ENCODE data around the gene COP1. TPM values are rescaled to one million over a fixed set of nuclear protein-coding genes. Genes with fewer than 3 reads are reported as not detected.

The COP1 gene
- total RNA-seq, 4 donors from 2014 or later, result 36.1 to 53.6 (median 39.5) TPM

GRCh38 chr1:175901076-175901836, 305.8 kb downstream of the COP1 start:
- intact Hi-C loops (cut with DNase I), result no loop called here
- peak; percentile 85 for DNase-seq (ENCODE audit: extremely low spot score)
- Histone ChIP-seq H3K27me3 (no peaks in the 10 kb centered on the region), H3K27ac (replicated peaks in 1 of 4) (no peak overlapping the region), H3K4me3 (no peak overlapping the region), H3K4me1 (no peaks in the 10 kb centered on the region), H3K9me3 (peaks cover 0 to 8% (median 0%) of the 10 kb centered on the region in 4 donors), H3K36me3 (no peaks in the 10 kb centered on the region)
- no peak for TF ChIP-seq POLR2AphosphoS5 (IDR thresholded peaks at IDR 0.05)
- TF ChIP-seq CTCF (IDR thresholded peaks at IDR 0.05), result no peak
- no peak for TF ChIP-seq EP300 (IDR thresholded peaks at IDR 0.05)
- TF ChIP-seq POLR2A (IDR thresholded peaks at IDR 0.05; ENCODE audit: low read depth), result no peak
- WGBS, result 82% methylated on average over 5 of the region's 5 CpGs

- Histone ChIP-seq H3K36me3 (no peaks in the 10 kb centered on the region), H3K4me3 (no peak overlapping the region), H3K4me1 (no peaks in the 10 kb centered on the region), H3K9me3 (peaks cover 0 to 8% (median 0%) of the 10 kb centered on the region in 4 donors), H3K27ac (replicated peaks in 1 of 4) (no peak overlapping the region), H3K27me3 (no peaks in the 10 kb centered on the region)
- WGBS, result 95% methylated on average over 4 of the region's 4 CpGs
- intact Hi-C loops (cut with DNase I), result no loop called here
- TF ChIP-seq POLR2A (IDR thresholded peaks at IDR 0.05; ENCODE audit: low read depth), result no peak
- TF ChIP-seq POLR2AphosphoS5 (IDR thresholded peaks at IDR 0.05), result no peak
- no peak for TF ChIP-seq EP300 (IDR thresholded peaks at IDR 0.05)
- TF ChIP-seq CTCF (IDR thresholded peaks at IDR 0.05), result no peak
- peak; percentile 85 for DNase-seq (ENCODE audit: extremely low spot score)
Observed at GRCh38 chr1:175900171-175900570, 306.9 kb downstream of the COP1 start.

- intact Hi-C loops (cut with DNase I), result no loop called here
- Histone ChIP-seq H3K9me3 (no peaks in the 10 kb centered on the region), H3K27ac (replicated peaks in 1 of 4) (no peak overlapping the region), H3K27me3 (no peaks in the 10 kb centered on the region), H3K4me1 (no peaks in the 10 kb centered on the region), H3K4me3 (no peak overlapping the region), H3K36me3 (no peaks in the 10 kb centered on the region)
- TF ChIP-seq POLR2AphosphoS5 (IDR thresholded peaks at IDR 0.05) (no peak), EP300 (IDR thresholded peaks at IDR 0.05) (no peak), POLR2A (IDR thresholded peaks at IDR 0.05; ENCODE audit: low read depth) (no peak), CTCF (IDR thresholded peaks at IDR 0.05) (no peak)
- 96% methylated on average over 1 of the region's 1 CpG for WGBS
- no peak for DNase-seq (ENCODE audit: extremely low spot score)
Observed at GRCh38 chr1:175895966-175896365, 311.1 kb downstream of the COP1 start.

Small RNAs within 50 kb of the gene (small RNA-seq; reads per million reads assigned to genes)
- 0 reads per million in 3 donors for gene RF00066
- 0 reads per million in 3 donors for gene RNU2-12P
- 0 reads per million in 3 donors for gene RPS29P5
- 3.7 to 5.9 (median 4.6) reads per million in 3 donors for gene SCARNA3
